GM21786 (cell line): ENCODE results near the gene HOXD8.

Experiments
- ATAC-seq: cut with Tn5 transposase; IDR thresholded peaks from one replicate; pipeline ENCODE4 v1.9.1; 2021; ENCODE audit not compliant: unreplicated experiment

The HOXD8 gene

GRCh38 chr2:176102309-176102866 lies 27.1 kb upstream of the HOXD8 start:
- ATAC-seq: no peak

GRCh38 chr2:176103194-176103593 lies 26.3 kb upstream of the HOXD8 start:
- no peak for ATAC-seq

GRCh38 chr2:176103742-176104315 lies 25.7 kb upstream of the HOXD8 start:
- no peak for ATAC-seq

GRCh38 chr2:176104316-176105077 lies 25.0 kb upstream of the HOXD8 start:
- ATAC-seq: no peak

- ATAC-seq: no peak
Observed at GRCh38 chr2:176105078-176105729, 24.3 kb upstream of the HOXD8 start.

- no peak for ATAC-seq
Observed at GRCh38 chr2:176105730-176106580, 23.6 kb upstream of the HOXD8 start.

GRCh38 chr2:176106581-176107539 lies 22.6 kb upstream of the HOXD8 start, which contains the start of gene HOXD11:
Gene HOXD11 (plus strand): TSS chr2:176107280. CDS start chr2:176107356, 76 bp downstream.
- ATAC-seq: no peak

GRCh38 chr2:176107731-176108181 lies 21.7 kb upstream of the HOXD8 start:
- ATAC-seq: no peak

- no peak for ATAC-seq
Observed at GRCh38 chr2:176109192-176109901, 20.2 kb upstream of the HOXD8 start.

- no peak for ATAC-seq
Observed at GRCh38 chr2:176109946-176110345, 19.6 kb upstream of the HOXD8 start.

- ATAC-seq: no peak
Observed at GRCh38 chr2:176110415-176111308, 18.8 kb upstream of the HOXD8 start.

GRCh38 chr2:176111309-176111663 lies 18.2 kb upstream of the HOXD8 start:
- ATAC-seq: no peak

GRCh38 chr2:176111846-176112374 lies 17.6 kb upstream of the HOXD8 start:
- no peak for ATAC-seq

- ATAC-seq: no peak
Observed at GRCh38 chr2:176112375-176113302, 16.9 kb upstream of the HOXD8 start.

- ATAC-seq: no peak
Observed at GRCh38 chr2:176114120-176114929, 15.2 kb upstream of the HOXD8 start.
